WTC11 (cell line): ENCODE results near the gene DIP2A. TPM values are rescaled to one million over a fixed set of nuclear protein-coding genes. Genes with fewer than 3 reads are reported as not detected.

Source experiments
- ATAC-seq: fragments of 200-7000 bp; cut with Tn5 transposase; 2 replicates; pipeline ENCODE4 v1.10.0; 2021; ENCODE audit warnings: mild to moderate bottlenecking, moderate library complexity
- CTCF ChIA-PET: fragments of 300-600 bp; sonication (Branson Sonifier 250); formaldehyde crosslinking; loops from one replicate; lab custom pipeline; 2021; ENCODE audit warnings: antibody characterized with exemption; lab: Charles Lee
- POLR2A ChIA-PET: fragments of 350-600 bp; sonication (Branson Sonifier 250); formaldehyde crosslinking; loops from one replicate; lab custom pipeline; 2021; ENCODE audit warnings: antibody characterized with exemption; lab: Charles Lee
- DNase-seq: peaks from one replicate; pipeline ENCODE4 v3.0.0; 2021; ENCODE audit warnings: low spot score
- H3K27ac Mint-ChIP-seq: 2 replicates; pipeline ENCODE4 v1.8.0; 2021; ENCODE audit warnings: mixed read lengths
- H3K27me3 Mint-ChIP-seq: 2 replicates; pipeline ENCODE4 v1.8.0; 2021; ENCODE audit warnings: low read depth, mild to moderate bottlenecking, moderate library complexity, mixed read lengths
- H3K36me3 Mint-ChIP-seq: 2 replicates; pipeline ENCODE4 v1.8.0; 2021; ENCODE audit warnings: mixed read lengths
- H3K4me1 Mint-ChIP-seq: 2 replicates; pipeline ENCODE4 v1.8.0; 2022; ENCODE audit warnings: mixed read lengths
- H3K4me3 Mint-ChIP-seq: 2 replicates; pipeline ENCODE4 v1.8.0; 2021; ENCODE audit warnings: mild to moderate bottlenecking, moderate library complexity, mixed read lengths
- H3K9me3 Mint-ChIP-seq: 2 replicates; pipeline ENCODE4 v1.8.0; 2021; ENCODE audit warnings: mixed read lengths
- AR ChIP-seq: fragments of 250-450 bp; sonication (Bioruptor Pico); IDR thresholded peaks from 2 replicates; pipeline ENCODE4 v1.9.0; 2021; ENCODE audit warnings: mild to moderate bottlenecking
- ATF2 ChIP-seq: sonication (generic); formaldehyde crosslinking; IDR thresholded peaks from 2 replicates; pipeline ENCODE4 v1.8.1; 2022; ENCODE audit warnings: low read depth, missing genetic modification reagents, borderline replicate concordance
- CREM ChIP-seq: sonication (generic); formaldehyde crosslinking; IDR thresholded peaks from 2 replicates; pipeline ENCODE4 v1.8.1; 2022; ENCODE audit warnings: mild to moderate bottlenecking, missing genetic modification reagents, moderate library complexity
- GRHL2 ChIP-seq: fragments of 250-450 bp; sonication (Bioruptor Pico); IDR thresholded peaks from 2 replicates; pipeline ENCODE4 v1.8.0; 2022; ENCODE audit warnings: mild to moderate bottlenecking, moderate library complexity; ENCODE audit not compliant: insufficient replicate concordance, severe bottlenecking
- HMGXB4 ChIP-seq: sonication (generic); formaldehyde crosslinking; IDR thresholded peaks from 2 replicates; pipeline ENCODE4 v1.8.1; 2023; ENCODE audit warnings: mild to moderate bottlenecking, moderate library complexity, missing genetic modification reagents
- IRF1 ChIP-seq: sonication (generic); formaldehyde crosslinking; IDR thresholded peaks from 2 replicates; pipeline ENCODE4 v1.8.0; 2023; ENCODE audit warnings: missing genetic modification reagents
- NR2C2 ChIP-seq: sonication (generic); formaldehyde crosslinking; IDR thresholded peaks from 2 replicates; pipeline ENCODE4 v1.8.0; 2022; ENCODE audit warnings: mild to moderate bottlenecking, missing genetic modification reagents
- SMAD3 ChIP-seq: sonication (generic); formaldehyde crosslinking; IDR thresholded peaks from 2 replicates; pipeline ENCODE4 v1.8.0; 2022; ENCODE audit warnings: missing genetic modification reagents, mild to moderate bottlenecking, borderline replicate concordance
- SOX15 ChIP-seq: fragments of 250-450 bp; sonication (Bioruptor Pico); IDR thresholded peaks from 2 replicates; pipeline ENCODE4 v1.9.0; 2021; ENCODE audit warnings: mild to moderate bottlenecking
- SP1 ChIP-seq: sonication (generic); formaldehyde crosslinking; conservative IDR thresholded peaks from 2 replicates; pipeline ENCODE4 v1.8.1; 2022; ENCODE audit warnings: missing genetic modification reagents
- TP53 ChIP-seq: sonication (generic); formaldehyde crosslinking; IDR thresholded peaks from 2 replicates; pipeline ENCODE4 v1.8.1; 2023; ENCODE audit warnings: mild to moderate bottlenecking, missing genetic modification reagents
- USF2 ChIP-seq: sonication (generic); formaldehyde crosslinking; IDR thresholded peaks from 2 replicates; pipeline ENCODE4 v1.8.1; 2023; ENCODE audit warnings: mild to moderate bottlenecking, missing genetic modification reagents, moderate library complexity
- ZBTB21 ChIP-seq: sonication (generic); formaldehyde crosslinking; IDR thresholded peaks from 2 replicates; pipeline ENCODE4 v1.8.1; 2023; ENCODE audit warnings: mild to moderate bottlenecking, missing genetic modification reagents, borderline replicate concordance
- ZBTB43 ChIP-seq: sonication (generic); formaldehyde crosslinking; IDR thresholded peaks from 2 replicates; pipeline ENCODE4 v1.8.1; 2023; ENCODE audit warnings: mild to moderate bottlenecking, missing genetic modification reagents
- ZNF232 ChIP-seq: sonication (generic); formaldehyde crosslinking; IDR thresholded peaks from 2 replicates; pipeline ENCODE4 v1.8.0; 2022; ENCODE audit warnings: mild to moderate bottlenecking, missing genetic modification reagents
- ZNF396 ChIP-seq: fragments of 250-450 bp; sonication (Bioruptor Pico); IDR thresholded peaks from 2 replicates; pipeline ENCODE4 v1.8.0; 2021; ENCODE audit warnings: mild to moderate bottlenecking, moderate library complexity, borderline replicate concordance
- ZNF423 ChIP-seq: fragments of 250-450 bp; sonication (Bioruptor Pico); IDR thresholded peaks from 2 replicates; pipeline ENCODE4 v2.1.2; 2022; ENCODE audit warnings: mild to moderate bottlenecking, moderate library complexity
- ZNF425 ChIP-seq: fragments of 250-450 bp; sonication (Bioruptor Pico); conservative IDR thresholded peaks from 2 replicates; pipeline ENCODE4 v1.9.0; 2021; ENCODE audit warnings: mild to moderate bottlenecking
- total RNA-seq: library from RNA; stranded (reverse); gene quantifications from 3 replicates; pipeline ENCODE4 v1.2.3, GENCODE V29; 2021

DIP2A gene
- total RNA-seq, 1 experiment from 2014 or later = 39.4 TPM

- ChIA-PET CTCF (no interaction called here), POLR2A (no interaction called here)
- H3K27me3 Mint-ChIP-seq = no peaks in the 10 kb centered on the region
- no peaks in the 10 kb centered on the region for H3K9me3 Mint-ChIP-seq
- H3K27ac Mint-ChIP-seq = no peak overlapping the region
- no peak for TF ChIP-seq ZBTB43
- TF ChIP-seq SOX15 (CRISPR knock-in tag) = no peak
- no peak for TF ChIP-seq ZNF425
- no peak for TF ChIP-seq SMAD3
- TF ChIP-seq ATF2 (CRISPR knock-in tag) = no peak
- TF ChIP-seq IRF1 (CRISPR knock-in tag) = no peak
- no peak for TF ChIP-seq TP53 (CRISPR knock-in tag)
- TF ChIP-seq ZBTB21 (CRISPR knock-in tag) = no peak
- TF ChIP-seq GRHL2 = no peak
- TF ChIP-seq ZNF423 (CRISPR knock-in tag) = no peak
- TF ChIP-seq ZNF396 (CRISPR knock-in tag) = no peak
- no peak for TF ChIP-seq NR2C2
- no peak for TF ChIP-seq HMGXB4 (CRISPR knock-in tag)
- TF ChIP-seq SP1 (CRISPR knock-in tag) = no peak
- TF ChIP-seq ZNF232 (CRISPR knock-in tag) = no peak
- no peak for TF ChIP-seq AR
- no peaks in the 10 kb centered on the region for H3K4me1 Mint-ChIP-seq
- peaks cover 38% of the 10 kb centered on the region for H3K36me3 Mint-ChIP-seq
- ATAC-seq = no peak
- no peak for DNase-seq
- H3K4me3 Mint-ChIP-seq = no peak overlapping the region
These were observed 104.4 kb downstream of the DIP2A start for GRCh38 chr21:46562964-46563607.

- Mint-ChIP-seq H3K27me3 (no peaks in the 10 kb centered on the region), H3K9me3 (no peaks in the 10 kb centered on the region), H3K4me1 (no peaks in the 10 kb centered on the region), H3K4me3 (no peak overlapping the region), H3K36me3 (peaks cover 40% of the 10 kb centered on the region), H3K27ac (no peak overlapping the region)
- DNase-seq (no peak), ATAC-seq (no peak)
- ChIA-PET POLR2A (no interaction called here), CTCF (no interaction called here)
- TF ChIP-seq CREM (CRISPR knock-in tag) (no peak), USF2 (CRISPR knock-in tag) (no peak), ZBTB21 (CRISPR knock-in tag) (no peak)
These were observed 105.7 kb downstream of the DIP2A start for GRCh38 chr21:46564391-46564790.
